Kidney capillary endothelial cell (primary cell): ENCODE results near the gene PEX10.

ENCODE experiments used
- DNase-seq: peaks from one replicate; pipeline ENCODE4 v3.0.0-alpha.2; 2018; ENCODE audit warnings: low spot score

PEX10 gene

GRCh38 chr1:2388004-2388913, 24.1 kb downstream of the PEX10 start:
- no peak for DNase-seq

DNA sequence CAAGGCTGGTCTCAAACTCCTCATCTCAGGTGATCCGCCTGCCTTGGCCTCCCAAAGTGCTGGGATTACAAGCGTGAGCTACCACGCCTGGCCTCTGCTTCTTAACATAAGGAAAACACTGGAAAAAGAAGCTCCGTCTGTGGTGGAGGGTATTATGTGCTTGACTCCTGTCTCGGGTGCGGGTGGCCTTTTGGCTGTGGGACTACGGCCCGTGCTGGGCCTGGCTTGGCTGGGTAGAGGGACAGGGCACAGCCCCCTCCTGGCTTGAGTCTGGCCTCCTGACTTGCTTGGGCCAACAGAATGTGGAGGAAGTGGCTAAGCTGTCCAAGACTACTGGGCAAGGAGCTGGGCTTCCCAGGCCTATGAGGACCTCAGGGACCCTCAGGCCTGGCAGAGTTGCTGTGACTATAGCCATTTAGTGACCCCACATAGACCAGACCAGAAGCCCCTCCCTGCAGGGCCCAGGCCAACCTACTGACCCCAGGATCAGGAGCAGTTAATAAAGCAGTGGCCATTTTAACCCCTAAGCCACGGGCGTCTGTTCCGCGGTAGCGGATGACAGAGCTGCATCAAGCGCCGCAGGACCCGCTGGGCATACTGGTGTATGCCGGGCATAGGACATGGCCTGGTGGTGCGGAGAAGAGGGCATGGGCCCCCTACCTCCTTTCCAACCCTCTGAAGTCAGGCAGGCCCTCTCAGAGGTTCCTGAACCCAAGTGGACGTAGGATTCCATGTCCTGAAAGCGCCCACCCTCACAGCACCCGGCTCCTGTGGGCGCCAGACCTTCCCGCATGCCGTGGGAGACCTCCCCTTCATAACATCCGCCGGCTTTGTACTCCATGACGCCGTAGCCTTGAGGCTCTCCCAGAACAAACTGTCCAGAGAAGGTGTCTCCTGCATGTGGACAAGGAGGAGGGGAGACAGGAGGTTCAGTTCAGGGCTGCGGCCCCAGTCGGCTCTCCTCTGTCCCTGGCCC, 25.4 kb downstream of the PEX10 start:
- no peak for DNase-seq

GRCh38 chr1:2385606-2386280, 26.6 kb downstream of the PEX10 start:
- DNase-seq: no peak

GRCh38 chr1:2384941-2385481, 27.4 kb downstream of the PEX10 start:
- no peak for DNase-seq

DNA sequence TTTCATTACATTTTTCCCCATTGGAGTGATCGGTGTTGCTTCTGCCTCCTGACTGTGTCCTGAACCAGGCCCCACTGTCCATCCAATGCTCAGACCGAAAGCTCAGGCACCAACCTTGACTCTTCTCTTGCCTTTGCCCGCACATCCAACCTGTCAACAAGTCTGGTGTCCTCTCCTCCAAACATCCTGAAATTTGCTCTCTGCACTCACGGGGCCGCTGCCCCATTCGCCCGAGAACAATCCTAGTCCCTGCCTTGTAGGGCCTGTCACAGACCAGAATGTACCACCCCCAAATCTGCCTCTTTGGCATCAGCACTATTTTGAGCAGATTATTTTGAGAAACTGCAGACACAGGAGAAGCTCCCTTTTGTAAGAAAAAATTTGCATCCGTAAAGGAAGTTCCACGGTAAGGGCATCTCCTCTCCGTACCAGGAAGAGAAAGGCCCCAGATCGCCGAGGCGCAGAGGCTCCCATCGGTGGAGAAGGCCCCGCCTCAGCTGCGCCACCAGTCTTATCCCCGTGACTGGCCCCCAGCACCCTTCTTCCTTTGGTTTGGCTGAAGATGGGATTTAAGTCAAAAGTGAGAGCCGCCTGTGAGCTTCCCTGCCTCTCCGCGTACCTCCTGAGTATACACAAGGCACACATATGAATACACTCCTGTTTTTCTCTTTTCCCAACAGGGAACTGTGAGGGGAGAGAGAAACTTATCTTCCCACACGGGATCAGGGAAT, 28.1 kb downstream of the PEX10 start:
- DNase-seq: no peak

DNA sequence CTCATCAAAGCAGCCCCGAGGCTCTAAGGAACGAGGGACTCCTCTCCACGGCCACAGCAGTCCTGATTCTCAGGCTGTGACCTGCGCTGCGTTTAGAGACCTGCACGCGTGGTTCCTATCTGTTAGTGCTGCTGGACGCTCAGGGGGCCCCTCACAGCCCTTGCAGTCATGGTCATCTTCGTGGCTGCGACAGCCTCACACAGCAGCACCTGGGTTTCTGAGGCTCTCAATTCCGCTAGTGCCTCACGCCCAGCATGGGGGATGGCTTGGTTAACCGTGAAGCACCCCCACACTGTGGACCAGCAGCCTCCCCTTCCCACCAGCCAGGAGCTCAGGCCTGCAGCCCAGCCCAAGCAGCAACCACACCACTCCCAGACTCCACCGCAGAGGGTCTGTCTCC, 28.8 kb downstream of the PEX10 start:
- DNase-seq: no peak

- no peak for DNase-seq
Observed at GRCh38 chr1:2382621-2383361, 29.6 kb downstream of the PEX10 start.

DNA sequence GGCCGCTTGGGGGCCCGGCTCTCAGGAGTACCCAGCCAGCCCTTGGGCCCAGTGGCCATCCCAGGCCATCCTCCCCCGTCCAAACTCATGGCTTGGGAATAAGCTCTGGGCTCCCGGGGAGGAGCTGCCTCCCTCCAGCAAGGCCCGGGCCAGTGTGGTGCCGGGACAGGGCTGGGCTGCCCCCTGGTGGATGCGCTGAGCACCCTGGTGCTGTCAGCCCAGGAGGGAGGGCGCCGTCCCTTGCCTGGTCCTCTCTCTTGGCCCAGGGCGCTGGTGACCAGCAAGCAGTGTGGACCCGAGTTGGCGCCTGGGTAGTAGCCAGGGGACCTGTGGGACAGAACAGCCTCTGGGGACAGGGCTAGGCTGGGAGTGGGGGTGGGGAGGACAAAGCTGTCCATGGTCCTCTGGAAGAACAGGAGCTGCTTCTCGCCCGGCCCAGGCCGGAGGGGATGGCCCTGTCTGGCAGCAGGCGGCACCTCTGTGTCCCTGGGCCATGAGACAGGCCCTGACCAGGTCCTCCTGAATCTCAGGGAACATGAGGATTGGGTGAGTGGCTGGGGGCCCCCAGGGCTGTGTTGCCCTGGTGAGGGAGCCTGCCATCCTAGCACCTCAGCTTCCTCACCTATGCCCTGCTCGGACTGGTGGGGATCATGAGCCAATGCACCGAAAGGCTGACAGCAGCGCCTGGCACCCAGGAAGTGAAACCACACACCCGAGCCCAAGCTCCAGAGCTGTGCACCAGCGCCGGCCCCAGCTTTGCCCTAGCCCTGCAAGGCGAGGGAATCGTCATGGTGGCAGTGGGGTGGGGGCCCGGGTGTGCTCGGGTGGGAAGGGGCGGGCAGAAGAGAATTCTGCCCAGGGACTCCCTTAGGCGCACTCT, 30.4 kb downstream of the PEX10 start:
- peak; percentile 80 for DNase-seq

DNA sequence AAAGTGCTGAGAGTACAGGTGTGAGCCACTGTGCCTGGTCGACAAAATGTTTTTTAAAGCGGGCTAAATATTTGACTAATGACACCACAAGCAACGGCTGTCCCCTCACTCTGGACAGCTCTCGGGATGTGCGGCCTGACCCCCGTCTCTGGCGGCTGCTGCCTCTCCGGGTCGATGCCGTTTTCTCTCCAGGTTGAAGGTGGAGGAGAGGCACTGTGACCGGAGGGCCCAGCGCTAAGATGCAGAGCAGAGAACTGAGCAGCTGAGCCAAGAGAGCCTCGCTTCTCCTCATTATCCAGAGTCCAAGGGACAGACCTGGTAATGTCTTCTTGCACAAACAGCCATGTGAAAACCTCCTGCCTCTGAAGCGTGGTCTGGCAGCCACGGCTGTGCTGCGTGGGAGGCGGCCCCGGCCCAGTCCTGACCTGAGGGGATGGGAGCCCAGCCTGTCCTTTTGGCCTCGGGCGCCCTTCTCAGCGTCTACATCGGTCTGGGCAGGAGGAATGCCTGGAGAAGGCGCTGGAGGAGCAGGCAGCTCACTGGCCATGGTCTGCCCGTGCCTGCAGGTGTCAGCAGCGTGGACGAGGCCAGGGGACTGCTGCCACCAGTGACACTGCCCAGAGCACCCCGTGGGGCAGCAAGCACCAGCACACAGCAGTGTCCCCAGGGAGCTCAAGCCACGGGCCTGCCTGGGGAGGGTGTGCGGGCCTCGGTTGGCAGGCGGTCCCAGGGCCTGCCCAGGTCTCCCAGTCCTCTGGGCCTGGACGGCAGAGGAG, 31.4 kb downstream of the PEX10 start:
- no peak for DNase-seq

GRCh38 chr1:2379733-2380404, 32.5 kb downstream of the PEX10 start:
- DNase-seq: no peak

- no peak for DNase-seq
Observed at GRCh38 chr1:2378956-2379732, 33.2 kb downstream of the PEX10 start.

GRCh38 chr1:2378441-2378851, 33.9 kb downstream of the PEX10 start:
- DNase-seq: no peak

DNA sequence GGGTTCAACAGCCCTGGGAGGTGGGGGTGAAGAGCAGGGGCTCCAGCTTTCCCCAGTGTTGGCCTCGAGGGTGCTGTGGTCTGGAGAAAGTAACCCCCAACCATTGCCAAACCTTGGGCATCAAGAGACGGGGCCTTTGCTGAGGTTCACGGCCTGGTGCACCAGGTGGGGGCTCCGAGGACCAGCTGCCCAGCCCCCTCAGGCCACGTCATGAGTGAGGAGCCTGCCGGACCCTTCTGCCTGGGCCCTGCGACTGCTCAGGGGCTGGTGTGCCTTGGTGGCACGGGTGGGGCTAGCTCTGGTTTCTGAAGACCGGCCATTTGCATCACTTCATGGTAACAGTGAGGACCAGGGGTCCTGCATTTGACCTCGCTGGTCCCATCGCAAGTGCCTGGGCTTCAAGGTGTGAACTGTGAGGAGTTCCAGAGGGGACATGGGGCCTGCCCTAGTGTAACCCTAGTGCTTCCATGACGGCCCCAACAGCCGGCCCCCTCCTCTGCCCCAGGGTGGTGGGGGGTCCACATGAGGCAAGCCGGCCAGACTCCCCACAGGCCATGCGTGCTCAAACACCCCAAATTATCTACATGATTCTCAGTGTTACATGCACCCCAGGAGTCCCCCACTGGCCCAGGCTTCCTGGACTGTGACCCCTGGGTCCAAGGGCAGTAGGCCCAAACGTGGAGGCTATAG, 34.5 kb downstream of the PEX10 start:
- no peak for DNase-seq

- DNase-seq: no peak
Observed at GRCh38 chr1:2376931-2377672, 35.3 kb downstream of the PEX10 start.

- DNase-seq: no peak
Observed at GRCh38 chr1:2376261-2376741, 36.1 kb downstream of the PEX10 start.

GRCh38 chr1:2375923-2376260, 36.5 kb downstream of the PEX10 start:
- DNase-seq: no peak
